Glomerular visceral epithelial cell (primary cell): ENCODE results near the gene HOXB4.

Experiments used
- DNase-seq: peaks from one replicate; pipeline ENCODE4 v3.0.0-alpha.2; 2016; ENCODE audit errors: extremely low spot score

HOXB4 gene

DNA sequence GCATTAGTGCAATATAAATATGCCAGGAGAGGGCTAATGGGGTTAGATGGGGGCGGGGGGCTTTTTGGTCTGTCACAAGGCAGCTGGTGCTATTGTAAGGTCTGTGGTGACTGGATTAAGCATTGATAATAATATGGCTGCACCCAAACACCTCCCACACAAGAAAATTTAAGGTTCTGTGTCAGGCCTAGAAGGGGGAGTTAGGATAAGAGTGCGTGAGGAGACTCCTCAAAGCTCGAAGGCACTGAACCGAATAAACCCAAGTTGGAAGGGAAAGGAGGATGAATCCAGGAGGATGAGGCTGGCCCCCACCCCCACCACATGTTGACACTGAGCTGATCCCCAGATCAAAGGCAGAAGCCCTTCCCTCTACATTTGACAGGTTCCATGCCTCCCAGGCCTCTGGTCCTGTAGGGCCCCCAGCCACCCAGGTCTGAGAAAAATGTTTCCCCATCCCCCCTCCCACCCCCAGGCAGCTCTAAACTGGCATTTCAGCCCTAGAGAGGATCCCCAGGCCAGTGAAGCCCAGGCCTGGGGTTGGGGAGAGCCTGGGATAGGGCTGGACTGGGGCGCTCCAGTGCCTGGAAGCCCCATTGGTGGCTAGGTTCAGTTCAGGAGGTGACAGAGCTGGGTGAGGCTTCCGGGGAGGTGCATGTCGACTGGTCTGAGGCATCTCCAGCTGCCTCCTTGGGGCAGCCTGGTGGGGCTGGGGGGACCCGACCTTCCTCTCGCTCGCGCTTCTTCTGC, 49.0 kb downstream of the HOXB4 start:
- no peak for DNase-seq

DNA sequence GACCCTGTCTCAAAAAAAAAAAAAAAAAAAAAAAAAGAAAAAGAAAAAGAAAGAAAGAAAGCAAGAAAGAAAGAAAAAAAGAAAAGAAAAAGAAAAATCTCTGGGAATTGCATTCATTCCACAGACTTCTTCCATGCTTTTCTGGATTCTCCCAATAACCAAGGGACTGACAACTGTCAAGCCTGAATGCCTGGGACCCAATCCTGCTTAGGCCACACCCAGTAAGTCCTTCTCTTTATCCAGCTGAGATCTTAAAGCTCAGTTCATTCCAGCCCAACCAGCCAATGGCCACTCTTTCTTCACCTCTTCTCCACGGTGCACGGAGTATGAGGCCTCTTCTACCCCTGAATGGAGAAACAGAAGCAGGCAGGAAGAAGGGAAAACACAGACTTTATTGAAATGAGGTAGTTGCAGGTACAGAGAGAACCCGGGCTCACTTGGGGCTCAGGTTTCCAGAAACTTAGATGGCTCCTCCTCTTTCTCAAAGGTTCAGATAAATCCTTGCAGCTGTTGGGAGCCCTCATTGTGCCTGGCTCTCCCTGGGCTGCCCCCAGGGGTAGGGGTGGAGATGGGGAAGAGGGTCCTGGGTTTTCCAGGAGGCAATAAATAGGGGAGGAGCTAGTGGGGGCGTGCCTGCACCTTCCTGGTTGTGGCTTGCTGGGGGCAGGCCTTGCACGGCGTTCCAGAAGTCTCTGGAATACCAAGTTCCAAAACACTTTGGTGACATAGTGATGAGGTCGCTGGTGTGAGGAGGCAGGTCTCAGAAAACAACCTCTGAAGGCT, 49.8 kb downstream of the HOXB4 start:
- DNase-seq: no peak

DNA sequence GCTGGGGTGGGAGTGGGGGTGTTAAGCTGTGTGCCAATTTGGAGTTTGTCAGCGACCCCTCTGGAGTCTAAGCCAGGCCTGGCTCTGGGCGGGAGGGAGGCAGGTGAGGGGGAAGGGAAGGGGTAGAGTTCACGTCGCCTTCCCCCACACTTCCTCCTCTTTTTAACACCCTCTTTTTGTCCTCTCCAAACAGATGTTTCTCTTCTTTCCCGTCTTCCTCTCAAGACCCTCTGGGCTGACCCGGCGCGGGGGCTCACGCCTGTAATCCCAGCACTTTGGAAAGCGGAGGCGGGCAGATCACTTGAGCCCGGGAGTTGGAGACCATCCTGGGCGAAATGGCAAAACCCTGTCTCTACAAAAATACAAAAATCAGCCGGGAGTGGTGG, 50.6 kb downstream of the HOXB4 start:
- no peak for DNase-seq

GRCh38 chr17:48526608-48527546, 51.3 kb downstream of the HOXB4 start:
- DNase-seq: no peak
